Vagina (tissue), 2 donors: ENCODE measurements around the gene IPO4.

Experiments used
- POLR2A ChIP-seq, 2 donors: fragments of 450-650 bp; IDR thresholded peaks; one replicate each; pipeline ENCODE4 v1.6.1; 2017; ENCODE audit warnings: antibody characterized with exemption in 2 of 2, mild to moderate bottlenecking in 2 of 2, moderate library complexity in 2 of 2
- POLR2AphosphoS5 ChIP-seq, 2 donors: sonication (generic); formaldehyde crosslinking; IDR thresholded peaks; one replicate each; pipeline ENCODE4 v1.9.0; 2017; ENCODE audit warnings: antibody characterized with exemption in 2 of 2, mild to moderate bottlenecking in 2 of 2, low read depth in 1 of 2; ENCODE audit not compliant: insufficient read depth in 1 of 2
- TF ChIP-seq, protein P1 (sequence below), 3 experiments: fragments of 450-650 bp in 2 of 3; fragments of 200-600 bp in 1 of 3; sonication (generic) in 1 of 3; IDR thresholded peaks; one replicate each; pipeline ENCODE4 v1.5.1; 2017 to 2019; ENCODE audit warnings: antibody characterized with exemption in 3 of 3, mild to moderate bottlenecking in 2 of 3, moderate library complexity in 2 of 3

DNA sequence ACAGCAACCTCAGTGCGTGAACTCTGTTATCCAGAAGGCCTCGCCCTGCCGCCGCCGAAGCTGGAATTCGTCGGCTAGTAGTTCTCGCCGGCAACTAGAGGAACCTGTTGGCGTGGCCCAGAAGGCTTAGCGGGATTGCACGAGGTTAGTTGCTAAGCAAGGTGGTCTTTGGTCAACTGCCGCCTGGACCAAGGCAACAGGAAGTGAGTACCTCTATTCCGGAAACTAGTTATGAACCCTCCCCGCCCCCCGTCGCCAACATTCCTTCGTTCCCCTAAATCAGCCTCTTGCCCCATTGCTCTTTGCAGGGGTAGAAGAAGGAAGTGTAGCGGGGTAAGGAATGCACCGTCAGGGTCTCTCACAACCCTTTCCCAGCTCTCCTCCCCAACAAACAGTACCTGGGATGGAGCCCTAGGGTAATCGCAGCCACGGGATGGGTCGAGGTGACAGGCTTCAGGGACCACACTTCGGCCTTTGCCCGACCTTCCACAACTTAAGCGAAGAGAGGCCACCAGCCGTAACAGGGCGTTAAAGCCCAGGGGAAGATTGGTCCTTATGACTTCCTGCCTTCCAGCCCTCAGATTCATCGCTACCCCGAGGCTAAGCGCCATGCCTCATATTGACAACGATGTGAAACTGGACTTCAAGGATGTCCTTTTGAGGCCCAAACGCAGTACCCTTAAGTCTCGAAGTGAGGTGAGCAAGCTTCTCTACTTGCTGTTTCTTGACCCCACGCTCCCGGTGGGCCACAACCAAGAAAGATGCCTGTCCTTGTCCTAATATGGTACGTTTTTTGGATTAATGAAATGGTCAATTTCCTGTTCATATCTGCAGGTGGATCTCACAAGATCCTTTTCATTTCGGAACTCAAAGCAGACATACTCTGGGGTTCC is 44.3 kb upstream of the IPO4 start, which contains the start of gene GMPR2:
- TF ChIP-seq POLR2A (IDR thresholded peaks at IDR 0.05) (no peak), POLR2AphosphoS5 (IDR thresholded peaks at IDR 0.05; ENCODE audit: insufficient read depth in 1 of 2, low read depth in 1 of 2) (peak; percentile 6 to 87)
- TF ChIP-seq, protein P1, sequence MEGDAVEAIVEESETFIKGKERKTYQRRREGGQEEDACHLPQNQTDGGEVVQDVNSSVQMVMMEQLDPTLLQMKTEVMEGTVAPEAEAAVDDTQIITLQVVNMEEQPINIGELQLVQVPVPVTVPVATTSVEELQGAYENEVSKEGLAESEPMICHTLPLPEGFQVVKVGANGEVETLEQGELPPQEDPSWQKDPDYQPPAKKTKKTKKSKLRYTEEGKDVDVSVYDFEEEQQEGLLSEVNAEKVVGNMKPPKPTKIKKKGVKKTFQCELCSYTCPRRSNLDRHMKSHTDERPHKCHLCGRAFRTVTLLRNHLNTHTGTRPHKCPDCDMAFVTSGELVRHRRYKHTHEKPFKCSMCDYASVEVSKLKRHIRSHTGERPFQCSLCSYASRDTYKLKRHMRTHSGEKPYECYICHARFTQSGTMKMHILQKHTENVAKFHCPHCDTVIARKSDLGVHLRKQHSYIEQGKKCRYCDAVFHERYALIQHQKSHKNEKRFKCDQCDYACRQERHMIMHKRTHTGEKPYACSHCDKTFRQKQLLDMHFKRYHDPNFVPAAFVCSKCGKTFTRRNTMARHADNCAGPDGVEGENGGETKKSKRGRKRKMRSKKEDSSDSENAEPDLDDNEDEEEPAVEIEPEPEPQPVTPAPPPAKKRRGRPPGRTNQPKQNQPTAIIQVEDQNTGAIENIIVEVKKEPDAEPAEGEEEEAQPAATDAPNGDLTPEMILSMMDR (IDR thresholded peaks at IDR 0.05), result no peak
